Endothelial cell of umbilical vein (primary cell): Measurements from ENCODE around the gene ADH5. TPM values are rescaled to one million over a fixed set of nuclear protein-coding genes. Genes with fewer than 3 reads are reported as not detected.

Experiments
- BruUV-seq: library from RNA; stranded (reverse); fragments of 400-500 nt; replicated peaks from 2 replicates; lab custom pipeline; 2021; lab: Mats Ljungman, UMichigan
- CTCF ChIA-PET: fragments of 300-600, 350-600 bp; sonication (Branson Sonifier 250); formaldehyde crosslinking; loops from one replicate; lab custom pipeline; 2021; ENCODE audit warnings: antibody characterized with exemption, inconsistent platforms; lab: Charles Lee
- POLR2A ChIA-PET: fragments of 300-600, 350-600 bp; sonication (Branson Sonifier 250); formaldehyde crosslinking; loops from one replicate; lab custom pipeline; 2021; ENCODE audit warnings: antibody characterized with exemption, inconsistent platforms; lab: Charles Lee
- DNase-seq: peaks from one replicate; pipeline ENCODE4 v3.0.0-alpha.2; 2011; ENCODE audit warnings: low read depth, low spot score
- FAIRE-seq: peaks from 2 replicates; lab custom pipeline; 2011; peaks lifted over from hg19 to GRCh38; lab: Jason Lieb, UNC
- H2AFZ ChIP-seq: 2 replicates; pipeline ENCODE4 v1.6.0; 2012; ENCODE audit warnings: low read depth, low read length, control low read depth, inconsistent platforms
- H3K27ac ChIP-seq: 2 replicates; pipeline ENCODE4 v1.5.1; 2011; ENCODE audit warnings: low read depth, mild to moderate bottlenecking, control low read depth, low read length, moderate library complexity; ENCODE audit not compliant: insufficient read depth
- H3K27me3 ChIP-seq, 2 experiments: 2 replicates each; pipeline versions ENCODE4 v1.6.0 to v1.6.1; 2011; ENCODE audit warnings: low read length in 2 of 2, mixed read lengths in 1 of 2; ENCODE audit not compliant: control insufficient read depth in 2 of 2, insufficient read depth in 2 of 2
- H3K36me3 ChIP-seq, 2 experiments: 2 replicates in 1 of 2; 3 replicates in 1 of 2; pipeline ENCODE4 v1.5.1; 2011; ENCODE audit warnings: low read length in 2 of 2, mild to moderate bottlenecking in 1 of 2, moderate library complexity in 1 of 2; ENCODE audit not compliant: control insufficient read depth in 2 of 2, insufficient read depth in 2 of 2; ENCODE audit errors: extremely low read depth in 1 of 2
- H3K4me1 ChIP-seq: 3 replicates; pipeline ENCODE4 v1.5.1; 2011; ENCODE audit warnings: mild to moderate bottlenecking, low read length; ENCODE audit not compliant: control insufficient read depth, insufficient read depth; ENCODE audit errors: extremely low read depth
- H3K4me2 ChIP-seq: 2 replicates; pipeline ENCODE4 v1.6.1; 2011; ENCODE audit warnings: low read length, control low read depth, mixed read lengths; ENCODE audit not compliant: insufficient read depth
- H3K4me3 ChIP-seq, 3 experiments: fragments of 200-600 bp in 1 of 3; sonication (generic), shearing (Covaris generic) in 1 of 3; replicated peaks in 1 of 3; 2 replicates each; pipeline ENCODE4 v1.5.1; 2011 to 2016; ENCODE audit warnings: control low read depth in 3 of 3, low read length in 3 of 3, mild to moderate bottlenecking in 2 of 3, inconsistent platforms in 1 of 3, low read depth in 1 of 3, moderate library complexity in 1 of 3; ENCODE audit not compliant: insufficient read depth in 1 of 3
- H3K79me2 ChIP-seq: 2 replicates; pipeline ENCODE4 v1.6.0; 2012; ENCODE audit warnings: low read length, inconsistent platforms; ENCODE audit not compliant: control insufficient read depth, insufficient read depth
- H3K9ac ChIP-seq: replicated peaks from 2 replicates; pipeline ENCODE3; 2011; ENCODE audit warnings: low read length, control low read depth; ENCODE audit not compliant: insufficient read depth; ENCODE audit errors: extremely low read depth
- H3K9me1 ChIP-seq: replicated peaks from 3 replicates; pipeline ENCODE4 v1.6.0; 2011; ENCODE audit warnings: mild to moderate bottlenecking, low read length; ENCODE audit not compliant: control insufficient read depth, insufficient read depth; ENCODE audit errors: extremely low read depth
- H3K9me3 ChIP-seq: replicated peaks from 2 replicates; pipeline ENCODE4 v1.5.1; 2012; ENCODE audit warnings: low read length, inconsistent platforms; ENCODE audit not compliant: control insufficient read depth, insufficient read depth
- H4K20me1 ChIP-seq: replicated peaks from 2 replicates; pipeline ENCODE3; 2011; ENCODE audit warnings: mild to moderate bottlenecking, low read length; ENCODE audit not compliant: control insufficient read depth, insufficient read depth; ENCODE audit errors: extremely low read depth
- CTCF ChIP-seq, 2 donors: IDR thresholded peaks; 1 replicate in 1 of 2; 2 replicates in 1 of 2; pipeline ENCODE4 v1.5.1; 2011; ENCODE audit warnings: low read length in 2 of 2, mild to moderate bottlenecking in 2 of 2, moderate library complexity in 2 of 2, control low read depth in 1 of 2, inconsistent platforms in 1 of 2, low read depth in 1 of 2; ENCODE audit not compliant: insufficient read depth in 1 of 2; ENCODE audit errors: extremely low read depth in 1 of 2
- EZH2 ChIP-seq: IDR thresholded peaks from 2 replicates; pipeline ENCODE4 v1.6.1; 2012; ENCODE audit warnings: borderline replicate concordance, low read depth, mild to moderate bottlenecking, moderate library complexity, low read length, inconsistent platforms; ENCODE audit not compliant: severe bottlenecking
- FOS ChIP-seq: IDR thresholded peaks from 2 replicates; pipeline ENCODE4 v1.6.1; 2011; ENCODE audit warnings: mild to moderate bottlenecking, low read length, moderate library complexity, borderline replicate concordance; ENCODE audit not compliant: insufficient read depth
- GATA2 ChIP-seq: IDR thresholded peaks from 2 replicates; pipeline ENCODE4 v1.7.0; 2011; ENCODE audit warnings: low read depth, mild to moderate bottlenecking, moderate library complexity, mixed read lengths, low read length; ENCODE audit not compliant: insufficient read length, insufficient read depth
- JUN ChIP-seq: IDR thresholded peaks from 2 replicates; pipeline ENCODE4 v1.6.1; 2011; ENCODE audit warnings: borderline replicate concordance, low read depth; ENCODE audit not compliant: insufficient read length, insufficient read depth
- MAX ChIP-seq: IDR thresholded peaks from 2 replicates; pipeline ENCODE4 v1.6.1; 2011; ENCODE audit not compliant: insufficient read depth, insufficient read length
- MYC ChIP-seq: IDR thresholded peaks from one replicate; pipeline ENCODE4 v1.6.1; 2011; ENCODE audit warnings: mild to moderate bottlenecking, low read depth, low read length
- POLR2A ChIP-seq: IDR thresholded peaks from 2 replicates; pipeline ENCODE4 v1.6.1; 2012; ENCODE audit warnings: low read depth, mild to moderate bottlenecking, control low read depth, low read length
- POLR2AphosphoS5 ChIP-seq: IDR thresholded peaks from 2 replicates; pipeline ENCODE4 v1.6.1; 2012; ENCODE audit warnings: low read depth, mild to moderate bottlenecking, control low read depth, low read length, moderate library complexity; ENCODE audit not compliant: insufficient read depth
- dilution Hi-C: fragments of 300-500 bp; cut with MboI; formaldehyde crosslinking; loops from one replicate; pipeline ENCODE4 v1.15.0; 2019; ENCODE audit warnings: low sequenced_read_pairs; ENCODE audit not compliant: extremely low pct_ligation_motif_present
- intact Hi-C: fragments of 100-400 bp; cut with micrococcal nuclease; formaldehyde crosslinking; loops from one replicate; pipeline ENCODE4 v1.10.0; 2022
- polyA plus RNA-seq, 4 experiments: library from polyadenylated mRNA; depleted of rRNA in 3 of 4; stranded (reverse) in 3 of 4; unstranded in 1 of 4; fragments of >200 nt; gene quantifications; 2 replicates each; pipeline versions ENCODE4 v1.2.1 to v1.2.3, GENCODE V29; 2011 to 2012; ENCODE audit warnings: missing spikeins in 1 of 4
- total RNA-seq: library from RNA; stranded (reverse); gene quantifications from 2 replicates; pipeline ENCODE4 v1.2.3, GENCODE V29; 2021

Gene ADH5
- total and polyA plus RNA-seq, 2 donors (not counting 3 experiments of a cell fraction or from before 2014, with no cell fraction given) = 89.2 to 101 TPM

GRCh38 chr4:99028187-99028586 is 60.4 kb downstream of the ADH5 start:
- H3K4me1 ChIP-seq = no peaks in the 10 kb centered on the region
- no peaks in the 10 kb centered on the region for H4K20me1 ChIP-seq
- peaks cover 51% of the 10 kb centered on the region for H3K79me2 ChIP-seq
- no peak overlapping the region for H2AFZ ChIP-seq
- no peak overlapping the region for H3K9ac ChIP-seq
- CTCF ChIA-PET = interaction anchor here (1.4 kb wide), 1 partner anchor 8 kb away, joined by 3 read pairs; no protein-coding TSS in a partner anchor
- DNase-seq (no peak), FAIRE-seq (no peak)
- H3K9me1 ChIP-seq = no peaks in the 10 kb centered on the region
- no peaks in the 10 kb centered on the region for H3K27me3 ChIP-seq
- no peak for TF ChIP-seq CTCF (IDR thresholded peaks at IDR 0.05; ENCODE audit: extremely low read depth in 1 of 2, insufficient read depth in 1 of 2, low read depth in 1 of 2, low read length in 2 of 2)
- TF ChIP-seq GATA2 = no peak
- TF ChIP-seq FOS = no peak
- no peak for TF ChIP-seq EZH2
- TF ChIP-seq POLR2A = no peak
- TF ChIP-seq MAX = no peak
- no peak for TF ChIP-seq MYC
- no peak for TF ChIP-seq JUN
- TF ChIP-seq POLR2AphosphoS5 = no peak
- no TSS peak for BruUV-seq
- no peak overlapping the region for H3K4me2 ChIP-seq
- H3K9me3 ChIP-seq = no peaks in the 10 kb centered on the region
- H3K4me3 ChIP-seq = no peak overlapping the region
- POLR2A ChIA-PET = no interaction called here
- dilution Hi-C loops (no loop called here), intact Hi-C loops (no loop called here)
- H3K27ac ChIP-seq = no peak overlapping the region
- no peaks in the 10 kb centered on the region for H3K36me3 ChIP-seq
